Activated T-cell treated with anti-CD3 and anti-CD28 coated beads, Interleukin-2, amount 50 U/mL, for 24 hours (primary cell): ENCODE measurements around the gene TBC1D1.

Source experiments
- DNase-seq: peaks from one replicate; pipeline ENCODE4 v3.0.0-alpha.2; 2020
- H3K27ac Mint-ChIP-seq: 2 replicates; pipeline ENCODE4 v1.8.0; 2020; ENCODE audit warnings: mild to moderate bottlenecking, mixed read lengths
- H3K27me3 Mint-ChIP-seq: 2 replicates; pipeline ENCODE4 v1.8.0; 2020; ENCODE audit warnings: mixed read lengths
- H3K36me3 Mint-ChIP-seq: 2 replicates; pipeline ENCODE4 v1.8.0; 2020; ENCODE audit warnings: low read depth, mixed read lengths
- H3K4me1 Mint-ChIP-seq: 2 replicates; pipeline ENCODE4 v1.8.0; 2020; ENCODE audit warnings: low read depth, mixed read lengths
- H3K4me3 Mint-ChIP-seq: 2 replicates; pipeline ENCODE4 v1.8.0; 2020; ENCODE audit warnings: mild to moderate bottlenecking, moderate library complexity, mixed read lengths
- H3K9me3 Mint-ChIP-seq: 2 replicates; pipeline ENCODE4 v1.8.0; 2020; ENCODE audit warnings: mixed read lengths

Gene TBC1D1

DNA sequence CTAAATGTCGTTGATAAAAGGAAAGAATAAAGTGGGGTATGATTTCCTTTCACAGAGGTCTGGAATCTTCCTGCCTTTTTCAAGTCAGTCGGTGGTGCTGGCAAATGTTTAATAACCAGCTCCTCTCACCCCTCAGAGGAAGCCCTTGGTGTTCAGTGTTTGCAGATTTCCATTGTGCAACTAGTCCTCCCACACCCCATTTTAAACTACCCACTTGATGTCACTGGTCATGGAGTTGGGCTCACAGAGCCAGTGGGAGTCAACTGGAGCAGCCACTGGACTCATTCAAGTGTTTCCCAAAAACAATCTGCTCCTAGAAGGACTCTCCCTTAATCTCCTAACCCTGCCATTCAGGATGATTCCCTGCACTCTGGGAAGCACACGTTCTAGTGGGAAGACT, 218.5 kb downstream of the TBC1D1 start:
- Mint-ChIP-seq H3K36me3 (peaks cover 63% of the 10 kb centered on the region), H3K4me1 (peaks cover 7% of the 10 kb centered on the region), H3K9me3 (no peaks in the 10 kb centered on the region), H3K4me3 (no peak overlapping the region), H3K27ac (no peak overlapping the region), H3K27me3 (no peaks in the 10 kb centered on the region)
- DNase-seq: no peak

DNA sequence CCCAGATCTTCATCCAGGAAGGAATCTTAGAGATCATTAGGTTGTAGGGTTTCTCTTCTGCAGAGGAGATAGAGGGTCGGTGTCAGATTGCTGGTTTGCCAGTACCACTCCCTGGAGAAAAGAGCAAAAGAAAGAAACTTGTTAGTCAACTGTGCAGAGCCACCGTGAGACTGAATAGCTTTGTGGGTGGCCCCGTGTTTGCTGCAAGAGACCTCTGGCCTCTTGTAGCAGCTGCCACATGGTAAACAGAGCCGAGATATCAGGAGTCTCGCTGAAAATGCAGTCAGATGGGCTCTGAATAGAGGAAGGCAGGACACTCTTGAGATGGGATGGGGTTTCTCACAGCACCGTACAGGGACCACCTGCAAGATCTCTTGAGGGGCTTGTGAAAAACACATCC, 219.0 kb downstream of the TBC1D1 start:
- no peak for DNase-seq

DNA sequence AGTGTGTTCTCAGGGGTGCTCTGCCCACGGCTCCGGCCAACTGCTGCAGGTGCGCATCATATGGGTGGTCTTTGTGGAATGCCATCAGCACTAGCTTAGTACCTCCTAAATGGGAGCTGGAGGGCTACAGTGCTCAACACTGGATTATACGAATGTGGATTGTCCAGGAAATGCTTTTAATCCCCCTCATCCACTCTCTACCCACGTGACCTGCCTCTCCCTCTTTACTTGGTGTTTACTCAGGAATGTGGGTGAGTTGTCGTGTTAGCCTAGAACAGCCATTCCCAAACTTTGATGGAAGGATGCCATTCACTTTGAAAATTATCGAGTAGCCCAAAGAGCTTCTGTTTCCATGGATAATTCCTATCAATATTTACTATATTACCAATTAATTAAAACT, 220.1 kb downstream of the TBC1D1 start:
- H3K4me1 Mint-ChIP-seq: no peaks in the 10 kb centered on the region
- H3K27me3 Mint-ChIP-seq: no peaks in the 10 kb centered on the region
- peaks cover 60% of the 10 kb centered on the region for H3K36me3 Mint-ChIP-seq
- no peak for DNase-seq
- no peak overlapping the region for H3K27ac Mint-ChIP-seq
- no peak overlapping the region for H3K4me3 Mint-ChIP-seq
- H3K9me3 Mint-ChIP-seq: no peaks in the 10 kb centered on the region

More for the DNA sequence above, 219.0 kb downstream of the TBC1D1 start:
- Mint-ChIP-seq H3K4me3 (no peak overlapping the region), H3K27me3 (no peaks in the 10 kb centered on the region), H3K36me3 (peaks cover 64% of the 10 kb centered on the region), H3K4me1 (peaks cover 7% of the 10 kb centered on the region), H3K9me3 (no peaks in the 10 kb centered on the region), H3K27ac (no peak overlapping the region)

DNA sequence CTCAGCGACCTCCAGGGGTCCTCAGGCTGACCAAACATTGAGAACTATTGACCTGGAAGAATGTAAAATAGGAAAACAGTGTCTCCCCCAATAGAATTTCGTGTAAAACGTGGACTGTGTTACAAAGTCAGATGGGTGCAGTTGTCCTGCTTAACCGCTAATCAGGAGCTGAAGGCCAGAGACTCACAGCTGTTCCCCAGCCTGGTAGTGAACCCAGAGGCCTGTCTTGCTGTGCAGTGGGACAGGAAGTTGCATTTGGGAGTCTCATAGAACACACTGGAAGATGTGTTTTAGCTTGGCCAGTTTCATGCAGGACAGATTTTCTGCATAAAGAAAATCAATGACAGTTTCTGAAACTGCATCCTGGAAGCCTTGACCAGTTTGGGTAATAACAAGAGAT, 220.8 kb downstream of the TBC1D1 start:
- no peaks in the 10 kb centered on the region for H3K4me1 Mint-ChIP-seq
- no peaks in the 10 kb centered on the region for H3K9me3 Mint-ChIP-seq
- peaks cover 60% of the 10 kb centered on the region for H3K36me3 Mint-ChIP-seq
- H3K27me3 Mint-ChIP-seq: no peaks in the 10 kb centered on the region
- no peak overlapping the region for H3K4me3 Mint-ChIP-seq
- DNase-seq: no peak
- no peak overlapping the region for H3K27ac Mint-ChIP-seq

DNA sequence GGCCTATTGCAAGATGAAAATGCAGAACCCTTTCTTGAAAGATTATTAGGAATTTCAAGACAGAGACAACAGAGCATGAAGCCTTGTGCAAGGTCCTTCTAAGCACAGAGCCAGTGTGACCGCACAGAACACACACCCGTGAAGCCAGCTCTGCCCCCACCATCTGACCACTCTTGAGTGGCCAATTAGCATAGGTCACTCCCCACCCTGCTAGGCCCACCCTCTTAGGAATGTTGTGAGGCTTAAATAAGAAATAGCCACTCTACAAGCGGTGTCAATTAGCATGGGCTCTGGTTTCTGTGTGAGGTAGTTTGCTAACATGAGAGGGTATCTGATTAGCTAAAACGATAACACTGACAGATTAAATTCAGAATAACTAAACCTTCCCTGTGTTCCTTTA, 222.2 kb downstream of the TBC1D1 start:
- Mint-ChIP-seq H3K27ac (no peak overlapping the region), H3K4me1 (no peaks in the 10 kb centered on the region), H3K4me3 (no peak overlapping the region), H3K36me3 (peaks cover 59% of the 10 kb centered on the region), H3K9me3 (no peaks in the 10 kb centered on the region), H3K27me3 (no peaks in the 10 kb centered on the region)
- no peak for DNase-seq

DNA sequence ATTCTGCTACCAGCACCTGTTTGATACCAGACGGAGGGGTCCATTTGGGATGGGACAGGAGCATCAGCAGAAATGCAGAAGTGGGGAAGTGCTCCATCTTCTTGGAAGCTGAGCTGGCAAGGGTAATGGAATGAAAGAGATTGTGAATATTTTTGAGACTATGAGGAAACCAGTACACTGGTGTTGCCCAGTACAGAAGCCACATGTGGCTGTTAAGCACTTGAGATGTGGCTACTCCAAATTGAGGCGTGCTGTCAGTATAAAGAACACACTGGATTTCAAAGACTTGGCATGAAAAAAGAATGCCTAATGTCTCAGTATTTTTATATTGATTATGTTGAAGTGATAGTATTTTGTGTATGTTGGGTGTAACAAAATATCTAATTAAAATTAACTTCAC, 222.7 kb downstream of the TBC1D1 start:
- H3K4me1 Mint-ChIP-seq: no peaks in the 10 kb centered on the region
- no peak for DNase-seq
- H3K27ac Mint-ChIP-seq: no peak overlapping the region
- H3K27me3 Mint-ChIP-seq: no peaks in the 10 kb centered on the region
- no peak overlapping the region for H3K4me3 Mint-ChIP-seq
- H3K36me3 Mint-ChIP-seq: peaks cover 59% of the 10 kb centered on the region
- H3K9me3 Mint-ChIP-seq: no peaks in the 10 kb centered on the region

DNA sequence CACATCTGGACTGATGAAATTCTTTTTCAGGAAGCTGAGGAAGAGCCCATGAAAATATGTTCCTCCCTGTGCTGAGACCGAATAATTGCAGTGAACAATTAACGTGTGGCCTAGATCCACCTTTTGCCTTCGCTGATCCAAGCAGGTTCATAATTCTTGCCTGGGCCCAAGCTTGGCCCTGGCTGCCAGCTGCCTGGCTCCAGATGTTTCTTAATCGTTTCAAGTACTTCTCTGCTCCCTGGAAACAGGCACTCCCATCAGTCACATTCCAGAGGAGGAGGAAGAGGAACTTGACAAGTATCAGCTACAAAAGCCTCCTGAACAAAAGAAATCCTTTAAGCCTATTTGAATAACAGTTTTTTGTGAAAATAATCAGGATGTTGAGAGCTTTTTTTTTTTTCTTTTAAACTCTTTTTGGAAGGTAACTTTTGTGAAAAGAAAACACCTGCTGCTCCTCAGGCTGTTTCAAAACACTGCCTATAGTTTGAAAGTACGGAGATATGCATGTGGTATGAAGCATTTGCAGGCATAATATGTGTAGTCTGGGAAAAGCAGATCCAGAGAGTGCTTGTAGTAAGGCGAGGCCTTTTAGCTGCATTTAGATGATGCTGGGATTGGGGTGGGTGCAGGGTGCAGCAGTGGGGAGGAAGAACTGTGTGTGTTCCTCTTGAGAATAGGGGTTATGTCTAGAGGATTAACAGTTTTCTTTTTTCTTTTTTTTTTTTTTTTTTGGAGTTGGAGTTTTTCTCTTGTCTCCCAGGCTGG, 223.7 kb downstream of the TBC1D1 start:
- Mint-ChIP-seq H3K27me3 (no peaks in the 10 kb centered on the region), H3K4me3 (no peak overlapping the region), H3K9me3 (no peaks in the 10 kb centered on the region), H3K36me3 (peaks cover 57% of the 10 kb centered on the region), H3K27ac (no peak overlapping the region), H3K4me1 (no peaks in the 10 kb centered on the region)
- DNase-seq: no peak

DNA sequence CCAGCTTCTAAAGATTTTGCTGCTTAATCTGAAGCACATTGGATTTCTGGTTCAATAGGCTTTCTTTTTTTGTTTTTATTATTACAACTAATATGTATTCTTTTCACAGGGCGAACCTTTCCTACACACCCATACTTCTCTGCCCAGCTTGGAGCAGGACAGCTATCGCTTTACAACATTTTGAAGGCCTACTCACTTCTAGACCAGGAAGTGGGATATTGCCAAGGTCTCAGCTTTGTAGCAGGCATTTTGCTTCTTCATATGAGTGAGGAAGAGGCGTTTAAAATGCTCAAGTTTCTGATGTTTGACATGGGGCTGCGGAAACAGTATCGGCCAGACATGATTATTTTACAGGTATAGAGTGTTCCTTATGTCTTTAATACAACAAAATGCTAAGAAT, 224.7 kb downstream of the TBC1D1 start:
- Mint-ChIP-seq H3K4me1 (no peaks in the 10 kb centered on the region), H3K27me3 (no peaks in the 10 kb centered on the region), H3K4me3 (no peak overlapping the region), H3K36me3 (peaks cover 64% of the 10 kb centered on the region), H3K9me3 (no peaks in the 10 kb centered on the region), H3K27ac (no peak overlapping the region)
- DNase-seq: no peak

DNA sequence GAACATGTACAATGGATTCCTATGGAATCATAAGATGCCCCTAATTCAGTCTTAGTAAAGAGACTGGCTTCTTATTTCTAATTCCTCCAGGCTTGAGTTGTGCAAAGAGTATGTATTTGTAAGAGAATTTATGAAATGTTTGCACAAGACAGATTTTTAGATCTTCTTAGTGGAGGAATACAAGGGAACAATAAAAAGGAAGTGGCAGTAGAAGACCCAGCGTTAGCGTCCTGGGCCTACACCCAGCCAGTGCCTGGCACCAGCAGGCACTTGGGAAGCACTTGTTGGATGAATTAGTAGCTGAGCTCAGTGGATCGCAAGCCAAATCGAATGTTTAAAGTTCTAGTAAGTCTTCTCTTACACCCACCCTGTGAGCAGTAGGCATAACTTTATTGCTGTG, 226.7 kb downstream of the TBC1D1 start:
- Mint-ChIP-seq H3K36me3 (peaks cover 77% of the 10 kb centered on the region), H3K27ac (no peak overlapping the region), H3K4me3 (no peak overlapping the region), H3K9me3 (no peaks in the 10 kb centered on the region), H3K4me1 (no peaks in the 10 kb centered on the region), H3K27me3 (no peaks in the 10 kb centered on the region)
- DNase-seq: no peak

DNA sequence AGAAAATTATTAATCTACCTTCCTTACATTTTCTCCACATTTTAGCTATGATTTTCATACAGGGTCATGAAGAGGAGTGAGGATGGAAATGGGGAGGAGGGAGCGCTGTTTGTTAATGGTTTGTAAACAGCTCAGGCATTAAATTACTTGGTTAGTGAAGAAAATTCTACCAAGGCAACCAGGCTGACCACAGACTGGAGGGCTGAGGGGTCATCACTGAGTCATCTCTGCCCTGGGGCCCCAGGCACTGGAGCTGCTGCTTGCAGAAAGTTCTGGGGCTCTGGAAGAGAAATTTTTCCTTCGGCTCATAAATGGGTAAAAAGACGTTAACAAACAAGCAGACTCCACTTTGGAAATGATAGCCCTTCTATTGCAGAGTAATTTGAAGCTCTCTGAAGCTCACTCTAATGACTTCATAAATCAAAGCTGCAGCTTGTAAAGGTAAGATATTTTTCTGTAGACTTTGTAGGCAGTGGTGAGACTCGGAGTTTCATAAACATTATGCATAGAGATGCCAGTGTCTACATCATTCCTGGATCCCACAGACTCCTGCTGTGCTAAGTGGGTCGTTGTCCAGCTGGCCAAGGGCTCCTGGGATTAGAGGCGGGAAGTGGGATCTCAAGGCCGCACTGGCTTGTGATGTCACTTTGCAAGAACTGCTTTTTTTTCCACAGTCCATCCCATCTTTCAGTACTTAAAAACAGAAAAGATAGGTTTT, 228.9 kb downstream of the TBC1D1 start:
- peaks cover 79% of the 10 kb centered on the region for H3K36me3 Mint-ChIP-seq

DNA sequence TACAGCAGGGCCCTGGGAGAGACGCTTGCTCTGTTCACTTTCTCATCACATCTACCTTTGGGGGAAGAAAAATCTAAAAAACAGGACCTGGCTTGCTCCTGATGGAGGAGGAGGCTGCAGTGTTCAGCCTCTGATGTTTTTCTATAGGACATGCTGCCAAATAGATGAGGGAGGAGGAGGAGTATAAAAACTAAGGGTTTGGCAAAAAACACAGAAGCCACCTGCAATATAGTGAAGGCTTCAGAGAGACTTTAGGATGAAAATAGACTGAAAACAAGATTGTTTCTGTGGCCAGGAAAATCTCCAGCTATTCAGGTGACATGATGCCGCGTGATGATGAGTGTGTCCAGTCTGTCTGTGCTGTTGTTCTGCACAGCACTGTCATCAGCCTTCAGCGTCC, 229.9 kb downstream of the TBC1D1 start:
- Mint-ChIP-seq H3K4me1 (peaks cover 16% of the 10 kb centered on the region), H3K4me3 (no peak overlapping the region), H3K36me3 (peaks cover 84% of the 10 kb centered on the region), H3K9me3 (no peaks in the 10 kb centered on the region), H3K27ac (no peak overlapping the region), H3K27me3 (no peaks in the 10 kb centered on the region)
- no peak for DNase-seq

More for the DNA sequence above, 228.9 kb downstream of the TBC1D1 start:
- no peak overlapping the region for H3K4me3 Mint-ChIP-seq
- no peak overlapping the region for H3K27ac Mint-ChIP-seq
- peaks cover 11% of the 10 kb centered on the region for H3K4me1 Mint-ChIP-seq
- H3K9me3 Mint-ChIP-seq: no peaks in the 10 kb centered on the region
- DNase-seq: no peak
- no peaks in the 10 kb centered on the region for H3K27me3 Mint-ChIP-seq

DNA sequence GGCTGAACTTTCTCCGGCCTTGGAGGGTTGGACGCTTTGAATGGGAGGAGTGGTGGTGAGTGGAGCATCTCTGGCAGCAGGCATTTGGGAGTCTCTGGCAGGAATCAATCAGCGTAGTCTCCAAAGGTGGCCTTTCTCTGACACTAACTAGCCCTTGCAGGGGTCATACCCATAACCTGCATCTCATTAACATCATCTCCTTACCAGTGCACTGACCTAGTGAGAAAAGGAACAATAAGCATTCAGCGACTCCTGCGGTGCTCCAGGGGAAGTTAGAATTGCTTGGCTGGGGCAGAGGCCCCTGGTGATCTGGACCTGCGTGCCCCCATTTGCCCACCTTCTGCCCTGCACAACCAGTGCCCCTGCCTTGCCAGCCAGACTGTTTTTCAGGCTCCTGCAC, 231.2 kb downstream of the TBC1D1 start:
- Mint-ChIP-seq H3K27ac (no peak overlapping the region), H3K9me3 (no peaks in the 10 kb centered on the region), H3K4me3 (no peak overlapping the region), H3K4me1 (peaks cover 16% of the 10 kb centered on the region), H3K27me3 (no peaks in the 10 kb centered on the region), H3K36me3 (peaks cover 85% of the 10 kb centered on the region)
- no peak for DNase-seq

DNA sequence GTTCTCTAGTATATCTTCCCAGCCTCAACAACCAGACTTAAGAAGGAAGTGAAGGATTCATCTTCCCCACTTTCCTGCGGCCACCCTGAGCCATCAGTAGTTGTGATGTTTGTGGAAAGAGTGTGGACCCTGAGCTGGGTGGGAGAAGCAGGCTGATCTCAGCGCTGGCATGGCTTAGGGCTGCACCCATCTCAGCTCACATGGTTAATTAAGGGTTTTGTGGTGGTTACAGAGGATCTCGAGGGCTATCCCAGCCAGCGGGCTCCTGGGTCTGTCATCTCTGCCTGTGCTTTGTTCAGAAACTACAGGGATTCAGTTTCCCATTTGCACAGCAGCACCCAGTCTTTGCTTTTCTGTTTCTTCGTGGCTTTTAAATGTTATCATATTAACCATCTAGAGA, 232.7 kb downstream of the TBC1D1 start:
- H3K4me1 Mint-ChIP-seq: peaks cover 28% of the 10 kb centered on the region
- H3K27me3 Mint-ChIP-seq: no peaks in the 10 kb centered on the region
- no peak overlapping the region for H3K27ac Mint-ChIP-seq
- no peak overlapping the region for H3K4me3 Mint-ChIP-seq
- no peaks in the 10 kb centered on the region for H3K9me3 Mint-ChIP-seq
- H3K36me3 Mint-ChIP-seq: peaks cover 83% of the 10 kb centered on the region
- no peak for DNase-seq

DNA sequence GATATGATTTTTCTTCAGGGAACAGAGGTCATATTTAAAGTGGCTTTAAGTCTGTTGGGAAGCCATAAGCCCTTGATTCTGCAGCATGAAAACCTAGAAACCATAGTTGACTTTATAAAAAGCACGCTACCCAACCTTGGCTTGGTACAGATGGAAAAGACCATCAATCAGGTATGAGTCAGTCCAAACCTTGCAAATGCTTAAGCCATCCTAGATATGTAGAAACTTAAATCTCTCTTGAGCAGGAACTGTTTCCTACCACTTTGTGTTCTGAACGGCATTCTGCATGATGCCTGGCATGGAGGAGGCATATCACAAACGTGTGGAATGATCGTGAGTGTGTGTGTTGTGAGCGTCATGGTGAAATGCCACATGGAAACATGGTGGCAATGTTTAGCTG, 234.1 kb downstream of the TBC1D1 start:
- Mint-ChIP-seq H3K9me3 (no peaks in the 10 kb centered on the region), H3K4me1 (peaks cover 42% of the 10 kb centered on the region), H3K4me3 (no peak overlapping the region), H3K36me3 (peaks cover 75% of the 10 kb centered on the region), H3K27ac (no peak overlapping the region), H3K27me3 (no peaks in the 10 kb centered on the region)
- no peak for DNase-seq

DNA sequence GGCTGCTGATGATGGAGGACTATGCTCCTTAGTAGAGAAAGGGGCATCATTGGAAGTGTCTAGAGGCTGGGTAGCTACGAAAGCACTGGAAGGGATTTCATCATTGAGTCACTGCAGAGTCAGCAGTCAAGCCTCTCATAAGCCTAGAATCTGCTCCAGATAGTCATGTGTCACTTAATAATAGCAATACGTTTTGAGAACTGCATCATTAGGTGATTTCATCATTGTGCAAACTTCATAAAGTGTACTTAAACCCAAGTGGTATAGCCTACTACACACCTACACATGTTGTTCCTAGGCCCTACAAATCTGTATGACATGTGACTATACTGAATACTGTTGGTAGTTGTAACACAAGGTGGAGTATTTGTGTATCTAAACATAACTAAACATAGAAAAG, 234.9 kb downstream of the TBC1D1 start:
- Mint-ChIP-seq H3K4me1 (peaks cover 50% of the 10 kb centered on the region), H3K36me3 (peaks cover 72% of the 10 kb centered on the region), H3K9me3 (no peaks in the 10 kb centered on the region), H3K27me3 (no peaks in the 10 kb centered on the region), H3K4me3 (no peak overlapping the region), H3K27ac (no peak overlapping the region)
- DNase-seq: no peak
